Measurements from ENCODE around the gene SEC31A. TPM values are rescaled to one million over a fixed set of nuclear protein-coding genes. Genes with fewer than 3 reads are reported as not detected.

SEC31A gene
- total and polyA plus RNA-seq, 2 donors (not counting 1 experiment from before 2014, with no cell fraction given), result 52.7 to 134 TPM

DNA sequence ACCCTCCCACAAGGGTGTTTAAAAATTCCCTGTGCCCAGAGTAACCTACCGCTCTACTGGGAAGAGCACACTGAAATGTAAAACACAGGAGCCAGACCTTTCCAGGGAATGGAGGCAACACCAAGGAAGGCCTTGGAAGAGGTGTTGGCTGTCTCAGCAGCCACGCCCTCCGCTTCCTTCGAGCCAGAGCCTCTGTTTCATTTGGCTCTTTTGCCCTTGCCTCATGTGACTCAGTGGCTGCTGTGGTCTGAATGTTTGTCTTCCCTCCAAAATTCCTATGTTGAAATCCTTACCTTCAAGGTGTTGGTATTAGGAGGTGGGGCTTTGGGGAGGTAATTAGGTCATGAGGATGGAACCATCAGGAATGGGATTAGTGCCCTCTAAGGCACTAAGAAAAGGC lies 103.6 kb downstream of the SEC31A start:
- Mint-ChIP-seq H3K27ac (no peak overlapping the region), H3K9me3 (ENCODE audit: insufficient read depth) (no peaks in the 10 kb centered on the region), H3K27me3 (peaks cover 9% of the 10 kb centered on the region), H3K4me1 (no peaks in the 10 kb centered on the region), H3K4me3 (no peak overlapping the region)
- H3K4me2 ChIP-seq (replicated peaks; ENCODE audit: low read depth, low read length, poor library complexity, severe bottlenecking), result no peak overlapping the region
- no peak overlapping the region for H3K4me3 ChIP-seq (ENCODE audit: control extremely low read depth in 1 of 5, extremely low read depth in 1 of 5, insufficient read depth in 1 of 5, low read depth in 2 of 5, low read length in 4 of 5)
- POLR2A ChIA-PET, result no interaction called here
- TF ChIP-seq EZH2 (IDR thresholded peaks at IDR 0.05; ENCODE audit: borderline replicate concordance, insufficient read depth, low read depth, low read length, poor library complexity, severe bottlenecking) (no peak), CTCF (IDR thresholded peaks at IDR 0.05) (no peak)
- no peaks in the 10 kb centered on the region for H3K27me3 ChIP-seq (replicated peaks in 1 of 4; ENCODE audit: control extremely low read depth in 1 of 4, control insufficient read depth in 3 of 4, insufficient read depth in 4 of 4, low read length in 3 of 4)
- H3K36me3 ChIP-seq (replicated peaks in 1 of 2; ENCODE audit: control extremely low read depth in 1 of 2, control insufficient read depth in 1 of 2, extremely low read depth in 1 of 2, insufficient read depth in 2 of 2, low read length in 1 of 2), result no peaks in the 10 kb centered on the region
- CTCF ChIA-PET, result no interaction called here
- H3K9ac ChIP-seq (ENCODE audit: low read length), result no peak overlapping the region
- DNase-seq (no peak), ATAC-seq (ENCODE audit: low read depth) (no peak)
- H3K79me2 ChIP-seq (ENCODE audit: control insufficient read depth, insufficient read depth, low read length), result no peaks in the 10 kb centered on the region
- H3K27ac ChIP-seq (ENCODE audit: low read length in 2 of 2), result no peak overlapping the region
- no peaks in the 10 kb centered on the region for H3K9me3 ChIP-seq (ENCODE audit: control extremely low read depth in 1 of 3, control insufficient read depth in 2 of 3, insufficient read depth in 1 of 3, low read length in 2 of 3)
- H3K4me1 ChIP-seq (ENCODE audit: control insufficient read depth in 2 of 2, insufficient read depth in 2 of 2, low read length in 2 of 2), result no peaks in the 10 kb centered on the region
- intact Hi-C loops (cut with micrococcal nuclease), result no loop called here
- no peak overlapping the region for H2AFZ ChIP-seq (ENCODE audit: insufficient read depth, low read depth, low read length, poor library complexity, severe bottlenecking)
- no peaks in the 10 kb centered on the region for H4K20me1 ChIP-seq (ENCODE audit: control insufficient read depth, insufficient read depth, low read length, poor library complexity, severe bottlenecking)
- 91% methylated on average over 4 of the region's 4 CpGs for WGBS (ENCODE audit: insufficient coverage)

DNA sequence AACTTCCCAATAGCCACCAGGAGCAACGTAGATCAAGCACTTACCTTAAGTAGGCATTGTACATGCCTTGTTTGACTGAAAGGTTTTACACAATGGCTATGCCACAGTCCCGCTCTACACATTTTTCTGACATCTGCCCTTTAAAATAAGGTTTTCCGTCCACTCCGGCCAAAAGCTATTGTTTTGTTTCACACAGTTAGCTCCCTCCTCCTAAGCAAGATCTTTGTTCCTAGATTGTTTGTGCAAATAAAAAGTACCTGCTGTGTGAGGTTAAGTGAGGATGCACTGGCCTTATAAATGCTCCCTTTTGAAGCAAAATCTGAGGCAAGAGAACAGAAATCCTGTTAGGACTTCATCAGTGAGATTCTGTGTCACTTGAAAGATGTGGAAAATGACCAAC lies 104.1 kb downstream of the SEC31A start:
- Histone ChIP-seq H3K9ac (ENCODE audit: low read length) (no peak overlapping the region), H3K4me2 (replicated peaks; ENCODE audit: low read depth, low read length, poor library complexity, severe bottlenecking) (no peak overlapping the region), H3K4me3 (ENCODE audit: control extremely low read depth in 1 of 5, extremely low read depth in 1 of 5, insufficient read depth in 1 of 5, low read depth in 2 of 5, low read length in 4 of 5) (no peak overlapping the region), H3K27ac (ENCODE audit: low read length in 2 of 2) (no peak overlapping the region), H3K79me2 (ENCODE audit: control insufficient read depth, insufficient read depth, low read length) (no peaks in the 10 kb centered on the region), H3K9me3 (ENCODE audit: control extremely low read depth in 1 of 3, control insufficient read depth in 2 of 3, insufficient read depth in 1 of 3, low read length in 2 of 3) (no peaks in the 10 kb centered on the region), H3K36me3 (replicated peaks in 1 of 2; ENCODE audit: control extremely low read depth in 1 of 2, control insufficient read depth in 1 of 2, extremely low read depth in 1 of 2, insufficient read depth in 2 of 2, low read length in 1 of 2) (no peaks in the 10 kb centered on the region), H3K27me3 (replicated peaks in 1 of 4; ENCODE audit: control extremely low read depth in 1 of 4, control insufficient read depth in 3 of 4, insufficient read depth in 4 of 4, low read length in 3 of 4) (no peaks in the 10 kb centered on the region), H3K4me1 (ENCODE audit: control insufficient read depth in 2 of 2, insufficient read depth in 2 of 2, low read length in 2 of 2) (no peaks in the 10 kb centered on the region), H2AFZ (ENCODE audit: insufficient read depth, low read depth, low read length, poor library complexity, severe bottlenecking) (no peak overlapping the region), H4K20me1 (ENCODE audit: control insufficient read depth, insufficient read depth, low read length, poor library complexity, severe bottlenecking) (no peaks in the 10 kb centered on the region)
- no peak for DNase-seq
- 92% methylated on average over 4 of the region's 4 CpGs for WGBS (ENCODE audit: insufficient coverage)
- POLR2A ChIA-PET, result no interaction called here
- intact Hi-C loops (cut with micrococcal nuclease), result no loop called here
- Mint-ChIP-seq H3K9me3 (ENCODE audit: insufficient read depth) (no peaks in the 10 kb centered on the region), H3K4me3 (no peak overlapping the region), H3K4me1 (no peaks in the 10 kb centered on the region), H3K27ac (no peak overlapping the region), H3K27me3 (peaks cover 9% of the 10 kb centered on the region)
- TF ChIP-seq CTCF (IDR thresholded peaks at IDR 0.05), result no peak
- no peak for TF ChIP-seq EZH2 (IDR thresholded peaks at IDR 0.05; ENCODE audit: borderline replicate concordance, insufficient read depth, low read depth, low read length, poor library complexity, severe bottlenecking)
- CTCF ChIA-PET, result no interaction called here
- ATAC-seq (ENCODE audit: low read depth), result no peak

Measured in B cell (primary cell).